ENCODE measurements around the gene EBF3.

GRCh38 chr10:129883029-129883428 is 81.0 kb downstream of the EBF3 start:
- TF ChIP-seq POLR2A (IDR thresholded peaks at IDR 0.05): no peak
- TF ChIP-seq, protein P1, sequence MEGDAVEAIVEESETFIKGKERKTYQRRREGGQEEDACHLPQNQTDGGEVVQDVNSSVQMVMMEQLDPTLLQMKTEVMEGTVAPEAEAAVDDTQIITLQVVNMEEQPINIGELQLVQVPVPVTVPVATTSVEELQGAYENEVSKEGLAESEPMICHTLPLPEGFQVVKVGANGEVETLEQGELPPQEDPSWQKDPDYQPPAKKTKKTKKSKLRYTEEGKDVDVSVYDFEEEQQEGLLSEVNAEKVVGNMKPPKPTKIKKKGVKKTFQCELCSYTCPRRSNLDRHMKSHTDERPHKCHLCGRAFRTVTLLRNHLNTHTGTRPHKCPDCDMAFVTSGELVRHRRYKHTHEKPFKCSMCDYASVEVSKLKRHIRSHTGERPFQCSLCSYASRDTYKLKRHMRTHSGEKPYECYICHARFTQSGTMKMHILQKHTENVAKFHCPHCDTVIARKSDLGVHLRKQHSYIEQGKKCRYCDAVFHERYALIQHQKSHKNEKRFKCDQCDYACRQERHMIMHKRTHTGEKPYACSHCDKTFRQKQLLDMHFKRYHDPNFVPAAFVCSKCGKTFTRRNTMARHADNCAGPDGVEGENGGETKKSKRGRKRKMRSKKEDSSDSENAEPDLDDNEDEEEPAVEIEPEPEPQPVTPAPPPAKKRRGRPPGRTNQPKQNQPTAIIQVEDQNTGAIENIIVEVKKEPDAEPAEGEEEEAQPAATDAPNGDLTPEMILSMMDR (IDR thresholded peaks at IDR 0.05): no peak
